ENCODE measurements around the gene CDCA4.
A peak's percentile ranks its signal among the peaks of the same experiment; 100 is the strongest.

The CDCA4 gene

GRCh38 chr14:104972301-104973134 is 48.4 kb downstream of the CDCA4 start:
- peak; percentile 64 for DNase-seq

GRCh38 chr14:104971447-104972240 is 49.2 kb downstream of the CDCA4 start:
- no peak for DNase-seq

- DNase-seq, result peak; percentile 83
These were observed 50.4 kb downstream of the CDCA4 start for GRCh38 chr14:104970231-104971068.

GRCh38 chr14:104969741-104970230 is 51.1 kb downstream of the CDCA4 start:
- no peak for DNase-seq

GRCh38 chr14:104968541-104969401 is 52.1 kb downstream of the CDCA4 start:
- peak; percentile 26 for DNase-seq

GRCh38 chr14:104968153-104968527 is 52.7 kb downstream of the CDCA4 start:
- DNase-seq, result peak; percentile 90

GRCh38 chr14:104967386-104968152 is 53.3 kb downstream of the CDCA4 start:
- DNase-seq, result peak; percentile 76

GRCh38 chr14:104966981-104967385 is 53.9 kb downstream of the CDCA4 start:
- DNase-seq, result peak; percentile 42

- DNase-seq, result no peak
These were observed 54.5 kb downstream of the CDCA4 start for GRCh38 chr14:104966261-104966865.

GRCh38 chr14:104965561-104966231 is 55.2 kb downstream of the CDCA4 start:
- peak; percentile 16 for DNase-seq

GRCh38 chr14:104964546-104964945 is 56.3 kb downstream of the CDCA4 start:
- DNase-seq, result peak; percentile 4

Data from right hindlimb (tissue), 1 donor.